COLO829 (cell line): ENCODE results near the gene STK10.
"Not testable (repeated sequence)": the region's sequence is repeated elsewhere in the genome, so short reads cannot be mapped to it uniquely, and the experiment has no call there.

ENCODE experiments used
- DNase-seq: peaks from one replicate; pipeline ENCODE4 v3.0.0; 2012; ENCODE audit warnings: low spot score

The STK10 gene

DNA sequence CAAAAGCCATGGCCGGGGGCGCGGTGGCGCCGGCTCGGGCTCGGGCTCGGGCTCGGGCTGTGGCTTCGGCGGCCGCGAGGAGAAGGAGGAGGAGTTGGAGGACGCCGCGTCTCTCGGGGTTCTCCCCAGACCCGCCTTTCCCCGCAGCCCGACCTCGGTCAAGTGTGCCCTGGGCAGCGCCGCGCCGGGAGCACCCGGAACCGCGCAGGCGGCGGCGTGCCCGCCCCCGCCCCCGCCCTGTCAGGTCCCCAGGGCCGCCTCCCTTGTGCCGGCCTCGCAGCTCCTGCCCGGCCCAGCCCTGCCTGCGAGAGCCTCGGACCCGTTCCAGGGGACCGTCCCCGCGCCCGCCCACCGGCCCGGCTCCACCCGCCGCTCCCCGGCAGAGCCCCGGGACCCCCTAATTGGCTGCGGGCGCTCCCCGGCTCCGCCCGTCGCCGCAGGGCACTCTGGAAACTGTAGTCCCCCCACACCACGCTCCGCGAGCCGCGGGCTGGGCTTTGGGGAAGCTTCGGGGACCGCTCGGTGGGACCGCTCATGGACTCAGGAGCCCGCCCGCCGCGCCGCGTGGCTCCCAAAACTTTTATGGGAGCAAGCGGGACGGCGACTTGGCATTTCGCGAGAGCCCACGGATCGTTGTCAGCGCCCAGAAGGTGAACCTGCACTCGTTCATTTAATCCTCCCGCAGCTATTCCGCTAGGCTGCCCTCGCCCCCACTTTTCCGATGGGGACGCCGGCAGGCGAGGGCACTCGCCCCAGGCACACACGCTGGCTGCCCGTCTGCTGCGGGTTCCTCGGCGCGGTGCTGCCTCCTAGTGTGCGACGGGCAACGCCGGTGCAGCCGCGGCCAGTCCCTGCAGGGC lies at the start of gene STK10:
STK10 (minus strand) TSS at position 192 of the 860 bp plus-strand sequence; CDS start at position 10, 182 bp downstream.
- peak; percentile 77 for DNase-seq

DNA sequence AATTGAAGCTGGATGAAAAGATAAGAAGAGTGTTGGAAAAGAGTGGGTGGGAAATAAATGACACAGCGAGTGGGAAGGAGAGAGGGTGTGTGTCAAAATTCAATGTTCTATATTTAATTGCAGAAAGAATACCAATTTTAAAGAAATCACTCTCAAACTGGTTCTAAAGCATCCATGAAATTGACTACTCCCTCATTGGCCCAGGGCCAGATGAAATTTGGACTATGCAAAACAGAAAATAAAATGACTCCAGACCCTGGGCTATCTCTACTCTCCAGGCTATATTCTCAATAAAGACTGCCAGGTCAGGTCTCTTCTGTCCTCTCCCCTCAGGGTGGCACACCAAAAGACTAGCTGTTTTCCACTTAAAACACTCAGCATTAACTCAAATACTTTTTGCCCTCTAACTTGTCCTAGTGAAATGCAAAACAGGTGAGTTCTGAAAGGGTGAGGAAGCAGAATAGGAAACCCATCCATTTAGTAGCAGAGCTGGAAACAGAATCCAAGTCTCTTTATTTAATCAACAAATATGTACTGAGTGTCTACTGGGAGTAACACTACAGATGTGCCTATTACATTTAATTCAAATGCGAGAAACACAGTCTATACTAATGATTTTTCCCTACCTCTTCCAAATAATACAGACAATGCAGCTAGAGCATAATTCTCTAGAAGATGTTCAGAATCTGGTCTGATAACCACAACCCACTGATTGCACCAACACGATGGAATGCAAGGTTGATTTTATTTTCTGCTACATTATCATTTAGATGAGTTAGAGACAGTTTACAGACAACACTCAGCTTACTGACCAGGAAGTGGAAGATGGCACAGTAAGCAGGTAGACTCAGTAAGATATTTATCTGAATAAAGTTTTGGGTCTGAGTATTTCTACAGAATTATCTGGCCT lies 48.1 kb upstream of the STK10 start:
- DNase-seq, result no peak

DNA sequence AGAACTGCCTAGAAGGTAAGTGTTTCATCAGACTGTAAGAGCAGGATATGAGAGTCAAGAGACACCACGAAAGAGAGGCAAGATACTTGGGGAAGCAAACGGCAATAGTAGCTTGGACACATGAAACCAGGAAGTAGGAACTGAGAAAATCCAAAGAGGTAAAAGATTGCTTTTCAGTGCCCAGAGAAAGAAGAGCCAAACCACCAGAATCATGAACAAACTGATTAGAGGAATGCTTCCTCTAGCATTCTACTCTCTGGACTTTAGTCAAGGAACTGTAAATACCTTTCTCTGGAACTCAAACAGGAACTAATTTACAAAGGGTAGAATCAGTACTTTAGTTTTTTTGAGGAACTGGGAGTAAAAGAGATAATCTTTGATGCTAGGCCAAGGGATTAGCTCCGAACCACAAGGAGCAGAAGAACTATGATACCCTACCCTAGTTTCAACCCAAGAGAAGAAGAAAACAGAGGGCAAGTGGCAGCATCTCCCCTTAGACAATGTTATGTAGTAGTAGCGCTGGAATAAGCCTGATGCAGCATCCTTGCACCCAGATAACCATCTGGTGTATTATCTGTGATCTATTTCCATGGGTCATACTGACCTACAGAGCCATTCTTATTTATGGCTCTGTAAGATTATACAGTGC lies 47.2 kb upstream of the STK10 start:
- no peak for DNase-seq

GRCh38 chr5:172234031-172234430 lies 46.0 kb upstream of the STK10 start:
- DNase-seq, result no peak

DNA sequence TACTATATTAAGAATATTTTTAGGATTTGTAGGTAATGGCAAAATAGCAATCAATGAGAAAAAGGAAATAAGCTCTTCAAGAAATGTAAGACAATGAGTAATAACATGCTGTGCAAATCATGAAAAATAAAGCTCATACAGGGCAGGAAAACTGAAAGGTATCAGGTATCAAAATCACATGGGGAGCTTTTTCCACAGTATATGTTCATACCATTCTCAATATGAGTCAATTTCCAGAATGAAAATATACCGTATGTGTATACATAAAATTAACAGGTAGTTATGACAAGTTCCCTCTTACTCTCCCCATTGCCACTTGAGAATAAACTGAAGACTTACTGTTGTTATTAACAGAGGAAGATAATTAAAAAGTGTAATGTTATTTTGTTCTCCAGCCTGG lies 41.9 kb upstream of the STK10 start:
- DNase-seq, result no peak

DNA sequence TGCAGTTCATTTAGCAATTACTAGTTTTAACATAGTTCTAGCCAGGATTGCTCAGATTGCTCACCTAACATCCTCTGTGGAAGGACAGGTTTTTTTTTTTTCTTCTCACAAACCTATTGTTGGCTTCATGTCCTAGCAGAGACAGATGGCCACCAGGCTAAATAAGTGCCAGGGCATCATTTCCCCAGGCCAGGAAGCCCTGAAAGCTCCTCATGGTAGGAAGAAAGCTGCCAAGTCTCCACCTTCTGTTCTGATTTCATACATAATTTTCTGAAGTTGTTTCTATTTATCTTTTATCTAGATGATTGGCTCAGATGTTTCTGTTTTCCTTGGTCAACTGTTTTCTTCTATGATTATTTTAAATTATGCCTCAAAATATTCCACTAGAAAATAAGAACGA lies 37.0 kb upstream of the STK10 start:
- DNase-seq, result no peak

GRCh38 chr5:172223901-172224873 lies 36.2 kb upstream of the STK10 start:
- DNase-seq, result no peak

GRCh38 chr5:172219296-172219695 lies 31.3 kb upstream of the STK10 start:
- no peak for DNase-seq

DNA sequence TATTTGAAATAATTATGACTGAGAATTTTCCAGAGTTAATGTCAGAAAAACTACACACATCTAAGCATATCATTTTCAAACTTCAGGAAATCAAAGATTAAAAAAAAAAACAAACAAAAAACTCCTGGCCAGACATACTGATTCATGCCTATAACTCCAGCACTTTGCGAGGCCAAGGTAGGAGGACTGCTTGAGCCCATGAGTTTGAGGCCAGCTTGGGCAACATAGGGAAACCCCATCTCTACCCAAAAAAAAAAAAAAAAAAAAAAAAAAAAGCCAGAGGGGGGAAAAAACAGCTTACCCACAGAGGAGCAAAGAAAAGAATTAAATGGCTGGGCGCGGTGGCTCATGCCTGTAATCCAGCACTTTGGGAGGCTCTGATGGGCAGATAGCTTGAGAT lies 28.3 kb upstream of the STK10 start:
- DNase-seq, result no peak

- DNase-seq, result no peak
Observed at GRCh38 chr5:172213126-172213525, 25.1 kb upstream of the STK10 start.

- no peak for DNase-seq
Observed at GRCh38 chr5:172211676-172212075, 23.7 kb upstream of the STK10 start.

DNA sequence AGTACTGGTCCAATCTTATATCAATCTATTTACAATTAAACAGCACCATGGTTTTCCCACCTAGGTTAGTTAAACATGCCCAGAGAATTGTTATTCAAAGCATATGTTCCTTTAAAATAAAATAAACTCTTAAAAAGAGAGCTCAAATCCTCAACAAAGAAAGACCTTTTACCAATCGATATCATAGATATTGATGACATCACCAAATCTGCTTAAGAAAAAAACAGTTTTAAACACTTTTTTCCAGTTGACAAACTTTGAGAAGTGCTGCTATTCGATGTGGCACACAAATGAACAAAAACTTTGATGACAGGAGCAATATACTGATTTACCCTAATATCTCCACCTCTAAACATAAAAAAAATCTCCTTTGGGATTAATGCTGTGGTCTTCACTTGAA lies 21.7 kb upstream of the STK10 start:
- no peak for DNase-seq

DNA sequence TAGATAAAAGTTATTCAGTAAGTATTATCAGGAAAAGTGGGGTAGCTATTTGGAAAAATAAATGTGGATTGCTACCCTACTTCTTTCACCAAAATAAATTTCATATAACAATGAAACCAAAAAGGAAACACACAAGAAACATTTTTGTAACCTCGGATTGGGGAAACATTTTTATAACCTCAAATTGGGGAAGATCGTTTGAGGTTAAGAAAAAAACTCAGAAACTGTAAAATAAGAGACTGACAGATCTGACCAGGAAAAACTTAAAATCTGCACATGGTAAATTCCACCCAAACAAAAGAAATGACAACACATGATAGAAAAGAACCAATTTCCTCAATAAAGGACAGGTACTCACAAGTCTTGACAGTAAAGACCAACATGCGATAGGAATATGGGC lies 19.5 kb upstream of the STK10 start:
- DNase-seq, result no peak

- not testable (repeated sequence) for DNase-seq
Observed at GRCh38 chr5:172205984-172206383, 18.0 kb upstream of the STK10 start.

GRCh38 chr5:172200476-172200875 lies 12.5 kb upstream of the STK10 start:
- no peak for DNase-seq

- DNase-seq, result no peak
Observed at GRCh38 chr5:172199446-172199845, 11.4 kb upstream of the STK10 start.

DNA sequence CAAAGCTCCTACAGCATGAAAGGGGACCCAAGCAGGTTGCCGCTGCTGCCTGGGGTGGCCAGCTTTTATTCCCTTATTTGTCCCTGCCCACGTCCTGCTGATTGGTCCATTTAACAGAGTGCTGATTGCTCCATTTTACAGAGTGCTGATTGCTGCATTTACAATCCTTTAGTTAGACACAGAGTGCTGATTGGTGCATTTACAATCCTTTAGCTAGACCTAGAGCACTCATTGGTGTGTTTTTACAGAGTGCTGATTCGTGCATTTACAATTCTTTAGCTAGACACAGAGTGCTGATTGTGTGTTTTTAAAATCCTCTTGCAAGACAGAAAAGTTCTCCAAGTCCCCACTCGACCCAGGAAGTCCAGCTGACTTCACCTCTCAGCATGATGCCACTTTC lies 9.8 kb upstream of the STK10 start:
- DNase-seq, result not testable (repeated sequence)

GRCh38 chr5:172194985-172195774 lies 7.2 kb upstream of the STK10 start:
- DNase-seq, result no peak

GRCh38 chr5:172193872-172194271 lies 5.8 kb upstream of the STK10 start, which contains the start of gene EFCAB9:
TSS of gene EFCAB9 (plus strand) at chr5:172194172. CDS start at chr5:172194173, 1 bp downstream.
- no peak for DNase-seq

DNA sequence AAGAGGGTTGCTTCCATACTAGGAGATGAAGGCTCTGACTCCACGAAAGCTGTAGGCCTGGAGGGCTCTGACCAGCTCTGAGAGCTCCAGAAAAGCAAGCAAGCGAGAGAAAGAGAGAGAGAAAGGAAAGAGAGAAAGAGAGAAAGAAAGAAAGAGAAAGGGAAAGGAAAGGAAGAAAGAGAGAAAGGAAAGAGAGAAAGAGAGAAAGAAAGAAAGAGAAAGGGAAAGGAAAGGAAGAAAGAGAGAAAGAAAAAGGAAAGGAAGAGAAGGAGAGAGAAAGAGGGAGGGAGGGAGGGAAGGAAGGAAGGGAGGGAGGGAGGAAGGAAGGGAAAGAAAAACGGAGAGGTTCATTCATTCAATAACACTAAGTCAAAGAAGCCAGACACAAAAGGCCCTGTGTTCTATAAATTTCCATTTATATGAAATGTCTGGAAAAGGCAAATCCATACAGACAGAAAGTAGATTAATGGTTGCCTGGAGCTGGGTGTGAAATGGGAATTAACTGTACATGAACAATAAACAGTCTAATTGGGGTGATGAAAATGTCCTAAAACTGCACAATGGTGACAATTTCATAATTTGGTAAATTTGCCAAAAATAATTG lies 1.8 kb upstream of the STK10 start:
- peak; percentile 23 for DNase-seq
